Adipose tissue (tissue), 3 donors: Measurements from ENCODE around the gene DEGS1. TPM values are rescaled to one million over a fixed set of nuclear protein-coding genes. Genes with fewer than 3 reads are reported as not detected.
"Not testable (repeated sequence)": the region's sequence is repeated elsewhere in the genome, so short reads cannot be mapped to it uniquely, and the experiment has no call there.

ENCODE experiments used
- H3K27ac ChIP-seq: one replicate; pipeline ENCODE4 v1.5.1; 2013; ENCODE audit warnings: low read depth, low read length
- WGBS, 3 donors: extraction: QIAGEN DNeasy Blood & Tissue Kit; methylation state at CpG; one replicate each; pipeline ENCODE4 v1.1.7; 2013; 5-methylcytosine and 5-hydroxymethylcytosine counted together
- polyA plus RNA-seq, 3 donors: library from polyadenylated mRNA; stranded (reverse); fragments of 200-250 nt; gene quantifications; one replicate each; pipeline ENCODE4 v1.2.3, GENCODE V29; 2013
- donor health status: healthy with polysubstance abuse.
- donor health status: Bipolar disorder and iron deficiency.
- donor health status: healthy.

The DEGS1 gene
- polyA plus RNA-seq, 3 donors: 14.3 to 70.8 (median 27.6) TPM

DNA sequence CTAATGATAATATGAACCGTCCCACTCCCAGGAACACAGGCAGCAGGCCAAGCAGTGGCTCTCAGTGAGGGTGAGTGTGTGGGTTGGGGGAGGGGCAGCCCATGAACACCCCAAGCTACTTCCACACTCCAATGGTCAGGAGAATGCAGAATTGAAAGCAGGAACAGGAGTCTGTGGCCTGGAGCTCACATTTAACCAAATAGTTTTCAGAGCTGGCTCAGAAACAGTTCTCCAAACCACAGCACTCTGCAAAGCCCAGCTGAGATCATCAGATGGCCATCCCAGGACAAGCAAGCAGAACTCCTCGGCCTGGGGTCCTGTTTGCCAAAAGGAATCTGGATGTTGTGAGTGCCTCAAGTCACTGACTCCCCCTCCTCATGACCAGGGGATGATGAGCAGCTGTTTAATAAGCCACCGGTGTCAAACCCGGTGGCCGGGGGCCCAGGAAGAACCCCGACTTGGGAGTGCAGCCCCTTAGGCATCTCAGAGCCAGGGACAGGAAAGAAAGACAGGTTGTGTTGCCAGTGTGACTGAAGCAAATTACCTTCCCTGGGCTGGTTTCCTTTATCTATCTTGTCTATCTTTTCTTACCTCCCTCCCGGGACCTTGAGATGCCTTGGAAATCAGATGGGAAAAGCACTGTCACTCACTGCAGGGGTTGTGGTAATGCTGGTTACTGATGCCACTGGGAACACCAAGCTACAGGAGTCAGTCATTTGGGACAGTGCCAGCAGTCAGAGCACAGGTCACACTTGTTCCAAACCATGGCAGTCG lies 20.4 kb downstream of the DEGS1 start:
- WGBS, 3 donors: 58 to 67% (median 61%) methylated on average over 8 of the region's 8 CpGs
- no peak overlapping the region for H3K27ac ChIP-seq

GRCh38 chr1:224205438-224205840 lies 22.4 kb downstream of the DEGS1 start:
- WGBS, 3 donors: 23 to 34% (median 26%) methylated on average over 4 of the region's 4 CpGs
- no peak overlapping the region for H3K27ac ChIP-seq

GRCh38 chr1:224205931-224206538 lies 23.0 kb downstream of the DEGS1 start:
- WGBS, 3 donors: 73 to 87% (median 78%) methylated on average over 10 of the region's 10 CpGs
- H3K27ac ChIP-seq: not testable (repeated sequence)

- 9 to 68% (median 59%) methylated on average over 4 of the region's 4 CpGs for WGBS, 3 donors
- no peak overlapping the region for H3K27ac ChIP-seq
These were observed 28.3 kb downstream of the DEGS1 start for GRCh38 chr1:224211206-224211962.

DNA sequence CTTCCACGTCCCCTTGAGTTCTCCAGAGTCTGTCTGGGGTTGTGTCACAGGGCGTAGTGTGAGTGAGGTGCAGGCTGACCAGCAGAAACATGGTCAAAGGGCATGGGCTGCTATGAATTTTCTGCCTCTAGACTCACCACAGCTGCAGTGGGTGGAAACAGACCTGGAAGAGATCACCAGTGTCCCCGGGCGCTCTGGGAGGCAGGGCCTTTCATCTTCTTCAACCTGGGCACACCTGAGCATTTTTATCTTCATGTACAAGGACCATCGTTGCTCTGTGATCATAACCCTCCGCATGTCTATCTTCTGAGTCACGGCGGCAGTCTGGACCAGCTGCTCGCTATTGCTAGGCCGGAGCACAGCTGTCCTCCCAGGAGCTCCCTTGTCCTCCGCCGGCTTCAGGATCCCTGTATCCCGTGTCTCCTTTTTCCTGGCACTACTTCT lies 29.6 kb downstream of the DEGS1 start:
- WGBS, 3 donors: 87 to 90% (median 88%) methylated on average over 13 of the region's 13 CpGs
- no peak overlapping the region for H3K27ac ChIP-seq

GRCh38 chr1:224213438-224214119 lies 30.5 kb downstream of the DEGS1 start:
- 58 to 81% (median 75%) methylated on average over 4 of the region's 4 CpGs for WGBS, 3 donors
- H3K27ac ChIP-seq: no peak overlapping the region

DNA sequence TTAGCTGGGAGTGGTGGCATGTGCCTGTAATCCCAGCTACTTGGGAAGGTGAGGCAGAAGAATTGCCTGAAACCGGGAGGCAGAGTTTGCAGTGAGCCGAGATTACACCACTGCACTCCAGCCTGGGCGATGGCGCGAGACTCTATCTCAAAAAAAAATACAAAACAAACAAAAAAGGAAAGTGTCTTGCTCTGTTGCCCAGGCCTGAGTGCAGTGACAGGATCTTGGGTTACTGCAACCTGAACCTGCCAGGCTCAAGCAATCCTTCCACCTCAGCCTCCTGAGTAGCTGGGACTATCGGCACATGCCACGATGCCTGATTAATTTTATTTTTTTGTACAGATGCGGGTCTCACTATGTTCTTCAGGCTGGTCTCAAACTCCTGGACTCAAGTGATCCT lies 33.3 kb downstream of the DEGS1 start:
- H3K27ac ChIP-seq: no peak overlapping the region
- WGBS, 3 donors: 94 to 98% (median 95%) methylated on average over 8 of the region's 8 CpGs

- no peak overlapping the region for H3K27ac ChIP-seq
- 79 to 82% (median 82%) methylated on average over 9 to 11 of the region's 11 CpGs for WGBS, 3 donors
These were observed 34.9 kb downstream of the DEGS1 start for GRCh38 chr1:224217655-224218623.

GRCh38 chr1:224219011-224219611 lies 36.1 kb downstream of the DEGS1 start:
- 79 to 89% (median 88%) methylated on average over 5 of the region's 5 CpGs for WGBS, 3 donors
- H3K27ac ChIP-seq: no peak overlapping the region

GRCh38 chr1:224219612-224220059 lies 36.6 kb downstream of the DEGS1 start:
- no peak overlapping the region for H3K27ac ChIP-seq
- 35 to 67% (median 63%) methylated on average over 7 of the region's 7 CpGs for WGBS, 3 donors

DNA sequence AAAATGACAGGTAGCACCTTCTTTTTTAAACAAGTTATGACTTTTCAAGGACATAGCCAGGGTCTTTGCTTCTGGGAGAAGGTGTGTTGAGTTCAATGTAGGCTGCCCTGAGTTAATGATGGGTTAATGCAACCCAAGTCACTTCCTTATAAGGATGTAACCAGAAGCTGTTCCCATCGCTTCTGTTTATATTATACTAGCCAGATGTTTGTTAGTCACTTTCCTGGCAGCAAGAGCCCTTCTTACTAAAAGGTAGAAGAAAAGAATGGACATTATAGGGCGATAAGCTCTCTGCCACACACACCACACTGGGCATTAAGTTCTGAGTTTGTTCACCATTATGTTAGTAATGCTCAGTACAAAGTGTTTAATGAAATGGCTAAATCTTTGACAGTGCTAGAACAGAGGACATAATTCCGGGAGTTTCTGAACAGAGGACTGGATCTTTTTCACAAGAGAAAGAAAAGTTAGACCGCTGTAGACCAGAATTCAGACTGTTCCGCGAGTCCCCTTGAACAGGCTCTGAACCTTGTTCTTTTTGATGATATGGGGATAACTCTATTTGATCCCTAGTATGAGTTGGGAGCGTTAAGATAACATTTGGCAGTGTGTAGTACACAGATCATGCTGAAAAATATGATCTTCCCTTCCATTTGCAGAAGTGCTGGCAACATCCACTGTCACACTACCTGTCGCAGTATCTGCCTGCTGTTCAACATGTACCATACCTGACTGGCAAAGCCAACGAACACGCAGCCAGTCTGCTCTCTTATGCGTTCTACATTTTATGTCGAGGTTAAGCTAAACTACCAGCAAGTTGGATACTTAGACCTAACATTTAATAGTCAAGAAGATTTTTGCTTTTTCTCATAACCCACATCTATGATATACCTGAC lies 41.0 kb downstream of the DEGS1 start:
- WGBS, 3 donors: 64 to 77% (median 71%) methylated on average over 12 of the region's 12 CpGs
- H3K27ac ChIP-seq: no peak overlapping the region

DNA sequence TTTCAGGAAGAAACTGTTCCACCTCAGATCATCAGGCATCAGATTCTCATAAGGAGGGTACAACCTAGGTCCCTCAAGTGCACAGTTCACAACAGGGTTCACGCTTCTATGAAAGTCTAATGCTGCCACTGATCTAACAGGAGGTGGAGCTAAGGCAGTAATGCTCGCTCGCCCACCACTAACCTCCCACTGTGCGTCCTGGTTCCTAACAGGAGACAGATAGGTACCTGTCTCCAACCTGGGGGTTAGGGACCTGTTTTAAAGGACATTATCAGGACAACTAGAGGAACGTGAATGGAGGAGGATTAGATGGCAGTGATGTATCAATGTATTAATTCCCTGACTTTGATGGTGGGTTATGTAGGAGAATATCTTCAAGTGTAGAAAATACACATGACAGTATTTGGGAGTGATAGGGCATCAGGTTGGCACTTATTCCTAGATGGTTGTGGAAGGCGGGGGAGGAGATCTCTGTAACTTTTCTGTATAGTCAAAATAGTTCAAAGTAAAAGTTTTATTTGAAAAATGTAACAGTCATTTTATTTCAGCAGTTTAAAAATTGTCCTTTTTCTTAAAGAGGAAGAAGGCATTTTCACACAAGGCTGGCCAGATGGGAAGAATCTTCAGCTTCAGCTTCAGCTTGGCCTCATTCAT lies 43.9 kb downstream of the DEGS1 start:
- H3K27ac ChIP-seq: no peak overlapping the region
- WGBS, 3 donors: 92 to 95% (median 94%) methylated on average over 6 of the region's 6 CpGs

DNA sequence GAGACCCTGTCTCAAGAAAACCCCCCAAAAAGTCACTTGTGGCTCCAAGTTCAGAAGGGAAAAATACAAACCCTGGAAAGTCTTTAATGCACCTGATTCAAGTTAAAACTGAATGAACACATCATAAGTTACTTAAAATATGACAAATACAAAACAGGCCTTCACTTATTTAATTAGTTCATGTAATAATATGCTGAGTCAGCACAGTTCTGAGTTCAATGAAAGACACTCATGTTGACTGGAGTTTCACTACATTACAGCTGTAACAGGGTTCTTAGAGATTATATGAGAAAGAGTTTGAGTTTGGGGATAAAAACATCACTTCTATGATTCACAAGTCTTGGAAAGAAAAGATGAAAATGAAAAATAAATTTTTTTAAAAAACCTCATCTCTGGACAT lies 51.0 kb downstream of the DEGS1 start:
- H3K27ac ChIP-seq: no peak overlapping the region

- H3K27ac ChIP-seq: no peak overlapping the region
- 77 to 88% (median 82%) methylated on average over 2 of the region's 2 CpGs for WGBS, 3 donors
These were observed 52.9 kb downstream of the DEGS1 start for GRCh38 chr1:224235813-224236493.

DNA sequence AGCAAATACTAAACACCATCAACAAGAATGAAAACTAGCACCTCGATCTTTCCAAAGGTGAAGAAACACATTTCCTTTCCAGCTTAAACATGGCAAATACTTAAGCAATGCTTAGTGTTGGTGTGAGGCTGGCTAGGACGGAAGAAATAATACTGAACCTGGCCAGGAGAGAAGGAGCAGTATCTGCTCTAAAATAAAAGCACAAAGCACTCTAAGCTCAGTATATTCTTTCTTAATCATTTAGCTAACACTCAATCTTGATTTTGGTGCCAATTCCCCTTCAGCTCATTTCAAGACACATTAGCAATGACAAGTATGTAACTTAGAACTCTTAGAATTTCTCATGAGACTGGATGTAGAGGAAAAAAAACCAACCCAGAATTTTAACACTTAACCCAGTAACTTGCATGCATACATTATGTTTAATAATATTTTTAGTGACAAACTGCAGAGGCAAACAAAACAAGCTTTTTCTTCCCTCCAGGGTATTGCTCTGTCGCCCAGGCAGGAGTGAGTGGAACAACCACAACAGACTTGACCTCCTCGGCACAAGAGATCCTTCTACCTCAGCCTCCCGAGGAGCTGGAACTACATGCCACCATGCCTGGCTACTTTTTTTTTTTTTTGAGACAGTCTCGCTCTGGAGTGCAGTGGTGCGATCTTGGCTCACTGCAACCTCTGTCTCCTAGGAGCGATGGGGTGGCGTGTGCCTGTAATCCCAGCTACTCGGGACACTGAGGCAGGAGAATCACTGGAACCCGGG lies 54.3 kb downstream of the DEGS1 start:
- no peak overlapping the region for H3K27ac ChIP-seq
- 84 to 89% (median 84%) methylated on average over 11 of the region's 11 CpGs for WGBS, 3 donors
